Right ventricle myocardium inferior (tissue), 1 donor: ENCODE data around the gene ANKRD35. TPM values are rescaled to one million over a fixed set of nuclear protein-coding genes. Genes with fewer than 3 reads are reported as not detected.
A peak's percentile ranks its signal among the peaks of the same experiment; 100 is the strongest.
"Not testable (repeated sequence)": the region's sequence is repeated elsewhere in the genome, so short reads cannot be mapped to it uniquely, and the experiment has no call there.

Experiments
- ATAC-seq: fragments of 200-7000 bp; cut with Tn5 transposase; one replicate; pipeline ENCODE4 v1.9.1; 2020; ENCODE audit warnings: mild to moderate bottlenecking, moderate library complexity
- DNase-seq: peaks from one replicate; pipeline ENCODE4 v3.0.0; 2021; ENCODE audit errors: missing footprints
- intact Hi-C: fragments of 100-400 bp; cut with DNase I; formaldehyde crosslinking; loops from one replicate; pipeline ENCODE4 v1.11.0; 2022
- total RNA-seq: library from RNA; stranded (reverse); fragmentation: NEBNext Ultra II Directional; extraction: Animal tissue kit (Norgen Biotek cat#: 25700); gene quantifications from one replicate; pipeline ENCODE4 v1.2.1, GENCODE V29; 2021
- donor health status: DM: no; HTN: yes; CAD: no; lungs with severe emphysema.

ANKRD35 gene
- total RNA-seq, 1 donor from 2014 or later, result 1.1 TPM

- DNase-seq, result no peak
- intact Hi-C loops, result no loop called here
- ATAC-seq, result no peak
Observed at GRCh38 chr1:145863282-145864018, 22.2 kb downstream of the ANKRD35 start.

GRCh38 chr1:145859491-145860023, 26.1 kb downstream of the ANKRD35 start:
- DNase-seq (peak; percentile 95), ATAC-seq (peak; percentile 92)
- intact Hi-C loops, result loop anchor here (2.0 kb wide), 1 partner anchor 31 kb away; no protein-coding TSS in a partner anchor

GRCh38 chr1:145858901-145859490, 26.7 kb downstream of the ANKRD35 start, which contains the start of gene PIAS3:
PIAS3 (minus strand) TSS chr1:145859081; CDS start chr1:145858990, 91 bp downstream.
- intact Hi-C loops, result loop anchor here (2.0 kb wide), 1 partner anchor 32 kb away; no protein-coding TSS in a partner anchor
- ATAC-seq, result peak; percentile 97
- DNase-seq, result peak; percentile 98

GRCh38 chr1:145858238-145858900, 27.3 kb downstream of the ANKRD35 start:
- peak; percentile 78 for DNase-seq
- ATAC-seq, result peak; percentile 20
- intact Hi-C loops, result loop anchor here (2.0 kb wide), 1 partner anchor 32 kb away; no protein-coding TSS in a partner anchor

- ATAC-seq (no peak), DNase-seq (no peak)
- intact Hi-C loops, result no loop called here
Observed at GRCh38 chr1:145857170-145857569, 28.5 kb downstream of the ANKRD35 start.

- intact Hi-C loops, result no loop called here
- no peak for DNase-seq
- no peak for ATAC-seq
Observed at GRCh38 chr1:145855426-145855948, 30.2 kb downstream of the ANKRD35 start.

- intact Hi-C loops, result loop anchor here (5.0 kb wide), 1 partner anchor 113 kb away; the partner anchor contains the start of genes ANKRD34A and POLR3GL
- ATAC-seq, result no peak
Observed at GRCh38 chr1:145849356-145850160, 36.1 kb downstream of the ANKRD35 start.

GRCh38 chr1:145847827-145848226, 37.8 kb downstream of the ANKRD35 start:
- no peak for DNase-seq
- ATAC-seq, result no peak
- intact Hi-C loops, result loop anchor here (5.0 kb wide), 1 partner anchor 114 kb away; the partner anchor contains the start of genes ANKRD34A and POLR3GL

More at GRCh38 chr1:145849356-145850160, 36.1 kb downstream of the ANKRD35 start:
- DNase-seq, result no peak

GRCh38 chr1:145846201-145846612, 39.5 kb downstream of the ANKRD35 start:
- ATAC-seq (peak; percentile 40), DNase-seq (no peak)
- intact Hi-C loops, result loop anchor here (1.0 to 5.0 kb wide), 2 partner anchors 64 to 116 kb away; partner anchors contain the start of genes ANKRD34A, ITGA10 and POLR3GL

GRCh38 chr1:145845514-145846161, 40.0 kb downstream of the ANKRD35 start, which contains the start of gene NUDT17:
NUDT17 (plus strand) TSS chr1:145845630; CDS start chr1:145845641, 11 bp downstream.
- ATAC-seq, result peak; percentile 87
- intact Hi-C loops, result loop anchor here (1.0 to 5.0 kb wide), 3 partner anchors 65 to 167 kb away; partner anchors contain the start of genes ANKRD34A, ITGA10 and POLR3GL
- peak; percentile 94 for DNase-seq

- ATAC-seq, result peak; percentile 33
- DNase-seq, result no peak
- intact Hi-C loops, result loop anchor here (2.0 to 5.0 kb wide), 2 partner anchors 117 to 168 kb away; partner anchors contain the start of genes ANKRD34A and POLR3GL
Observed at GRCh38 chr1:145845144-145845513, 40.5 kb downstream of the ANKRD35 start.

- ATAC-seq (no peak), DNase-seq (no peak)
- intact Hi-C loops, result no loop called here
Observed at GRCh38 chr1:145843031-145843430, 42.6 kb downstream of the ANKRD35 start.

GRCh38 chr1:145837656-145838055, 48.0 kb downstream of the ANKRD35 start:
- intact Hi-C loops, result no loop called here
- DNase-seq (no peak), ATAC-seq (no peak)

GRCh38 chr1:145830810-145831209, 54.9 kb downstream of the ANKRD35 start:
- intact Hi-C loops, DNase-seq, ATAC-seq: not testable (repeated sequence)

- DNase-seq (no peak), ATAC-seq (no peak)
- intact Hi-C loops, result loop anchor here (10.0 kb wide), 1 partner anchor 84 kb away; no protein-coding TSS in a partner anchor
Observed at GRCh38 chr1:145828367-145829026, 57.2 kb downstream of the ANKRD35 start.

GRCh38 chr1:145827966-145828365, 57.7 kb downstream of the ANKRD35 start:
- intact Hi-C loops, result loop anchor here (10.0 kb wide), 1 partner anchor 83 kb away; no protein-coding TSS in a partner anchor
- DNase-seq (no peak), ATAC-seq (no peak)
